GM18517 (cell line): ENCODE results near the gene NKX6-2.

Experiments
- ATAC-seq: cut with Tn5 transposase; IDR thresholded peaks from one replicate; pipeline ENCODE4 v1.9.1; 2021; ENCODE audit warnings: mild to moderate bottlenecking, moderate library complexity; ENCODE audit not compliant: unreplicated experiment

The NKX6-2 gene

GRCh38 chr10:132813560-132814468, 27.9 kb upstream of the NKX6-2 start:
- ATAC-seq, result no peak

GRCh38 chr10:132813001-132813401, 27.1 kb upstream of the NKX6-2 start:
- ATAC-seq, result no peak

GRCh38 chr10:132812520-132812919, 26.6 kb upstream of the NKX6-2 start:
- no peak for ATAC-seq

- no peak for ATAC-seq
These were observed 26.0 kb upstream of the NKX6-2 start for GRCh38 chr10:132811891-132812481.

DNA sequence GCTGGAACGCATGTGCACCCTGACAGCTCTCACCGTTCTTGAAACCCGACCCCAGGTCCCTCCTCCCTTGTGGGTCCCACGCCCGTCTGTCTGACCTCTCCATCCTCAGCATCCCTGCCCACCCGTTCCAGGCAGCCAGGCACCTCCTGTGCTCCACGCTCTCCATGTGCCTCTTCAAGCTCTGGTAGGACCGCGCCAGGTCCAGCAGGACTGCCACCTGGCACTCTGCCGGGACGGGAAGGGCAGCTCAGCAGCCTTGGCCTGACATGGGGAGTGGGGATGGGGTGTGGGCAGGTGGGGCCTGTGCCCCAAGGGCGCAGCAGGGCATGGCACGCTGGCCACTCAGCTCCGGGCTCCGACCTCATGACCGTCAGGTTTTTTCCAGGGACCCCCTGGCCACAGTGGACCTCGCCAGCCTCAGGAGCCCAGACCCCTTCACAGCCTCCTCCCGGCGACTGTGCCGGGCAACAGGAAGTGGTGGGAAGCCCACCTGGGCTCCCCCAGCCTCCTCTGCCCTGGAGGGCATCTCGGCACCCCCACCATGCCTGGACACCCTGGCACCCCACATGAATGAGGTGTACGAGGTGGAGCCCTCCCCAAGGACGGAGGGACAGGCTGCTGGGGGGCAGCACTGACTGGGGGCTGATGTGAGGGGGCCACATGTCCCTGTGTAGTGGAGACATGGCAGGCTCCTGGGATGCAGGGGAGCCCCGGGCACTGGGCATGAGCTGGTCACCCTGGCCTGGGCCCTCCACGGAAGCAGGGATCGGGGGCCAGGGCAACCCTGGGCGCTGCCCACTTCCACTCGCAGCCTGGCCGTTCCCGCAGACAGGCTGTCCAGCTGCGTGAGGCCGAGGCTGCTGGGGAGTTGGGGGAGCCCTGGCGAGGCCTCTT, 25.1 kb upstream of the NKX6-2 start:
- no peak for ATAC-seq

- no peak for ATAC-seq
These were observed 24.3 kb upstream of the NKX6-2 start for GRCh38 chr10:132810141-132810806.

- no peak for ATAC-seq
These were observed 23.5 kb upstream of the NKX6-2 start for GRCh38 chr10:132809232-132810140.

DNA sequence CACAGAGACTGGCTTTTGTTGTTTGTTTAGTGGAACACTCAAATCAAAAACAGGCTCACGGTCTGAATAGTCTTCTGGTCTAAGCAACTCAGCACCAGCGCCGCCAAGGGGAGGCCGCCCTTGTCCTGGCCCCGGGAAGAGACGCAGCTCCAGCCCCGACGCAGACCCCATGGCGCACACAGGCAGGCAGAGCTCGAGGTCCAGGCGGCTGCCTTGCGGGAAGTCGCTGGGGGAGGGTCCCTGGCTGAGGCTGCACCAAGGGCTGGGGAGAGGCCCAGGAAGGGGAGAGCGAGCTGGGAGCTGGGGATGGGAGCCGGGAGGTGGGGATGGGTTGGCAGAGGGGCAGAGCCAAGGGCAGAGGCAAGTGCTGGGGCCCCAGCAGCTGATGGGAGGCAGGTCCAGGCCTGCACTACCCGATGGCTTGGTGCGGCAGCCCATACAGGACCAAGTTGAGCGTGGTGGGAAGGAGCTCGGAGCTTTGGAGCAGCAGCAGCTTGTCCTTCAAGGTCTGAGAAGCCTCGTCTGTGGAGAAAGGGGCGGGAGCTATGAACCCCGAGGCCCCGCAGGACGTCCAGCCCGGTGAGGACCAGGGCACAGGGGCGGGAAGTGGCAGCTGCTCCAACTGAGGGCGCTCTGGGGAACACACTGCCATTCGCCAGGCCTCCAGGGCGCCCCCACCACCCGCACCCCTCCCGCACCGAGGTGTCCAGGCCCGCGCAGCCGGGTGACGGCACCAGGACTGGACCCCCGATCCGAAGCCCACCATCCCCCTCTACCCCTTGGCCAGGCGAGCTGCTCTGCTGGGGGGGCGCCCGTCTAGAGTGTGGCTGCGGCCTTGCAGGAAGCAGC, 22.7 kb upstream of the NKX6-2 start:
- ATAC-seq, result no peak

DNA sequence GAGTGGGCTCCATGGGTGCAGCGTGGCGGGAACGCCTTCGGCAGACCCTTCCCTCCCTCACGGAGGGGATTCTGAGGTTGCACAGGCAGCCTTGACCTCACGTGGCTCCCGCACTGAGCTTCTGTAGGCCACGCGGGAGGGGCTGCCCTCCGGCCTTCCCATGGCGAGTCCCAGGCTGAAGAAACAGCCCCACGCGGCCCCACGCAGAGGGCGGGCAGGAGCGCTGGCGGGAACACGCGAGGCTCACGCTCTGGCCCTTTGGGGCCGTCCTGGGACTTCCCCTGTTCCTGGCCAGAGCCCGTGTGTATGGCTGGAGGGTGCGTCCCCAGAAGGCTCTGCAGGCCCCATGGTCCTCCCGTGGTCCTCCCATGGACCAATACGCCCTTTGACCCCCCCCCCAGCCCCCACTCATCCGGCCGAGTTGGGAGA, 21.7 kb upstream of the NKX6-2 start:
- ATAC-seq, result no peak

DNA sequence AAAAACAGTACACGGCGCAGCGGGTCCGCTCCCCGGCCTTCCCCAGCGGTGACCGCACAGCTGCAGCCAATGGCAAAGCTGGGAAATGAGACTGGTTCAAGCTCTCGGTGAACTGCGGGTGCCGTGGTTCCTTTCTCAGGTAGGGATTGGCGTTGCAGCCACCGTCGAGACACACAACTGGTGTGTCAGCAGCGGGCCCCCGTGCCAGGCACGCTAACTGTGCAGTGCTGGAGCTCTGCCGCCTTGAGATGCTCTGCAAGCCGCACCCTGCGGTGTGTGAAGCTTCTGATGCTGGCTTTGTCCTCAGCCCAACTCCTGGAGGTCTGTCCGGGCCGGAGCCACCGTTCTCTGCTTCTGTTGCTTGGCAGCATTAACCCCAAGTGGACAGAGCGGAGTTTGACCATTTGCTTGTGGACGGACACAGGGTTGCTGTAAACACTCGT, 20.6 kb upstream of the NKX6-2 start:
- ATAC-seq, result no peak

- no peak for ATAC-seq
These were observed 20.2 kb upstream of the NKX6-2 start for GRCh38 chr10:132806110-132806509.

- no peak for ATAC-seq
These were observed 19.7 kb upstream of the NKX6-2 start for GRCh38 chr10:132805599-132805998.

DNA sequence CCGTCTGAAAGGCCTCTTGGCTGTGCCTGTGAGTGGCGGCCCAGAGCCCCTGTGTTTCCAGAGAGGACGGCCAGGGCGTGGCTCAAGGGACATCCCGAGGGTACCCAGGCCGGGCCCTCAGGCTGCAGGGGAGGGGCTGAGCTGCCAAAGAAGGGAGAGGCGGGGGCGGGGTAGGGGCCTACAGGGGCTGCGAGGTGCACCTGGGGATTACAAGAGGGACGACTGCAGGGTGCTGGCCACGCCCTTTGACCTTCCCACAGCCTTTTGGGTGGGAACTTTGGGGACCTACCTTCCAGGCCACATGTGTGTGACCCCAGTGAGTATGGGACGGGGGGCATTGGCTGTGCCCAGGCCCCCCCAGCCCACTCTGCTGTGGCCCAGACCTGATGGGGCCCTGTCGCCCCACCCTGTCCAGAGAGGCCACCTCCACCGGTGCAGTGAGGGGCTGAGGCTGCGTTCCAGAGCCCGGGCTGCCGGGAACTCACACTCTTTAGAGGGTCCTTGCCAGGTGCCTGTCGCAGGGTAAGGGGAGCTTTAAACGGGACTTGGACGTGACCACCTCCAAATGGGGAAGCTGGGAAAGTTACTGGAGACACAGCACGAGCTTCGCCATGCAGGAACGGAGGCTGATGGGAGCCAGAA, 19.0 kb upstream of the NKX6-2 start:
- no peak for ATAC-seq

- no peak for ATAC-seq
These were observed 18.3 kb upstream of the NKX6-2 start for GRCh38 chr10:132804287-132804686.

GRCh38 chr10:132803416-132804210, 17.7 kb upstream of the NKX6-2 start:
- no peak for ATAC-seq

DNA sequence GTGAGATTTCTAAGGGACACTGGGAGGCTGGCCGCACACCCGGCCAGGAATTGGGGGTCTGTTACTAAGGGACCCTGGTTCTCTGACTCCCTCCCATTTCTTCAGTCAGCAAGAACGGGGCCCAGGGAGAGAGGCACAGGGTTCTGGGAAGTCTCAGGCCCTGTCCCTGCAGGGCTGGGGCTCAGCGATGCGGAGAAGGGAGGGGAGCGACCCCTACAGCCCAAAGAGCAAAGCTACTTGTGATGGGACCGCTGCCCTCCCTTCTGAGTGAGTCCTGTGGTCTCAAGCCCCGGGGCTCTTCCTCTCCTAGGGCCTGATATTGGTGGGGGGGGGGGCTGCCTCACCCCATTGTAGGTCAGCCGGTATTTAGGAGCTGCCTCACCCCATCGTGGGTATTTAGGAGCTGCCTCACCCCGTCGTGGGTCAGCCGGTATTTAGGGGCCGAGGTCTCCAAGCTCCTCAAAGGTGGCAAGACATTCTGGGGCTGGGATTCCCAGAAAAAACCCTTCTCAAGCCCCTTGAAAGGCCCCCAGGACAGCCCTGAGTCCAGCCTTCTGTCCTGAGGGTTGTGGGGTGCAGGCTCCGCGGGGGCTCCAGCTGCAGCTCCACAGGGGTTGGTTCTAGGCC, 16.9 kb upstream of the NKX6-2 start:
- ATAC-seq, result no peak

DNA sequence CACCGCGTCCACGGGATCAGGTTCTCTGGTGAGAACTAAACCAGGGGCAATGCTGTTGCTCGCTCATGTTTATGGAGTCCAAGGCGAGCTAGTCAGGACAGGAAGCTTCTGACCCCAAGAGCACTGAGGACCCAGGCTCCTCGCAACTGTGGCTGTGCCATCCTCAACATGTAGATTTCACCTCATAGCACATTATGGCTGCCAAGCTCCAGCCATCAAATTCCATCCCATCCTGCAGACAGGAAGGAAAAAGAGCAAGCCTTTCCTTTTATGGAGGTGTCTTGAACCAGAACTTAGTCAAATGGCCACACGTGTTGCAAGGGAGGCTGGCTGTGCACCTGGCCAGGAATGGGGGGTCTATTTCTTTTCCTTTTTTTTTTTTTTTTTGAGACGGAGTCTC, 16.1 kb upstream of the NKX6-2 start:
- ATAC-seq, result no peak
